Ovary (tissue), 9 donors: ENCODE measurements around the gene TACC2. TPM values are rescaled to one million over a fixed set of nuclear protein-coding genes. Genes with fewer than 3 reads are reported as not detected.

Experiments used
- DNase-seq, 5 donors: peaks; one replicate each; pipeline ENCODE4 v3.0.0-alpha.2; 2019 to 2020
- H3K27ac ChIP-seq, 2 donors: fragments of 200-600 bp; one replicate each; pipeline versions ENCODE4 v1.5.1 to v1.8.0; 2019 to 2022
- H3K27me3 ChIP-seq: fragments of 200-600 bp; one replicate; pipeline ENCODE4 v1.8.0; 2022
- H3K36me3 ChIP-seq: fragments of 200-600 bp; sonication (generic); one replicate; pipeline ENCODE4 v1.5.1; 2019
- H3K4me1 ChIP-seq: one replicate; pipeline ENCODE4 v1.8.1; 2013; ENCODE audit warnings: mild to moderate bottlenecking, moderate library complexity; ENCODE audit not compliant: insufficient read depth
- H3K4me3 ChIP-seq: fragments of 200-600 bp; sonication (generic); one replicate; pipeline ENCODE4 v1.5.1; 2017
- H3K9me3 ChIP-seq, 2 donors: fragments of 200-600 bp in 1 of 2; sonication (generic) in 1 of 2; one replicate each; pipeline versions ENCODE4 v1.5.1 to v1.8.1; 2013 to 2019; ENCODE audit warnings: mild to moderate bottlenecking in 1 of 2, moderate library complexity in 1 of 2
- CTCF ChIP-seq, 3 donors: fragments of 450-650 bp in 2 of 3; fragments of 200-600 bp in 1 of 3; IDR thresholded peaks; one replicate each; pipeline versions ENCODE4 v1.5.1 to v1.8.0; 2016 to 2022; ENCODE audit warnings: antibody characterized with exemption in 3 of 3, mild to moderate bottlenecking in 1 of 3
- EP300 ChIP-seq: sonication (generic); formaldehyde crosslinking; IDR thresholded peaks from one replicate; pipeline ENCODE4 v1.6.1; 2017; ENCODE audit warnings: antibody characterized with exemption
- POLR2A ChIP-seq: fragments of 450-650 bp; IDR thresholded peaks from one replicate; pipeline ENCODE4 v1.6.1; 2017; ENCODE audit warnings: antibody characterized with exemption, mild to moderate bottlenecking, moderate library complexity
- WGBS, 3 donors: extraction: QIAGEN DNeasy Blood & Tissue Kit in 1 of 3; methylation state at CpG; one replicate each; pipeline versions ENCODE4 v1.1.5 to v1.1.7; 2013 to 2017; 5-methylcytosine and 5-hydroxymethylcytosine counted together
- intact Hi-C, 4 donors: fragments of 100-400 bp; cut with DNase I; formaldehyde crosslinking; loops; one replicate each; pipeline versions ENCODE4 v1.11.0 to v1.15.1; 2022 to 2023
- polyA plus RNA-seq, 2 donors: library from polyadenylated mRNA; stranded (reverse); fragments of 200-250 nt in 1 of 2; fragments of 350-450 nt in 1 of 2; fragmentation: Illumina TruSeq in 1 of 2; extraction: RNeasy Lipid Tissue Mini Kit (QIAGEN cat#74804) in 1 of 2; gene quantifications; one replicate each; pipeline ENCODE4 v1.2.3, GENCODE V29; 2013 to 2014
- total RNA-seq, 7 donors: library from RNA; depleted of rRNA in 2 of 7; stranded (reverse); fragments of >200 nt in 2 of 7; fragmentation: NEBNext Ultra II Directional in 3 of 7; extraction: Animal tissue kit (Norgen Biotek cat#: 25700) in 3 of 7; gene quantifications; one replicate each; pipeline versions ENCODE4 v1.1.0 to v1.2.4, GENCODE V29; 2016 to 2023
- donor health status: DM: no; HTN: no; CAD: no; lungs with moderate emphysema.
- donor health status: DM: no; HTN: no; CAD: no.
- donor health status: Bipolar disorder and iron deficiency.
- donor health status: DM: yes; HTN: yes; CAD: no.
- donor health status: DM: no; HTN: no; CAD: no.
- donor health status: DM: yes; HTN: yes; CAD: no.

TACC2 gene
- total and polyA plus RNA-seq, 9 donors: 6.1 to 66.4 (median 14.2) TPM

GRCh38 chr10:122124342-122124741, 135.4 kb downstream of the TACC2 start:
- WGBS, 3 donors: 84 to 88% (median 87%) methylated on average over 9 of the region's 9 CpGs
- Histone ChIP-seq H3K27ac (no peak overlapping the region), H3K4me3 (no peak overlapping the region), H3K4me1 (peaks cover 2% of the 10 kb centered on the region), H3K27me3 (no peaks in the 10 kb centered on the region), H3K36me3 (no peaks in the 10 kb centered on the region), H3K9me3 (no peaks in the 10 kb centered on the region)
- intact Hi-C loops: no loop called here
- TF ChIP-seq EP300 (no peak), POLR2A (no peak), CTCF (IDR thresholded peaks at IDR 0.05) (no peak)
- DNase-seq: no peak

- no peak overlapping the region for H3K27ac ChIP-seq
- WGBS, 3 donors: 77 to 82% (median 79%) methylated on average over 7 of the region's 7 CpGs
- DNase-seq: no peak
- peaks cover 2% of the 10 kb centered on the region for H3K4me1 ChIP-seq
- no peaks in the 10 kb centered on the region for H3K36me3 ChIP-seq
- intact Hi-C loops: no loop called here
- no peaks in the 10 kb centered on the region for H3K27me3 ChIP-seq
- H3K9me3 ChIP-seq: no peaks in the 10 kb centered on the region
- no peak overlapping the region for H3K4me3 ChIP-seq
- TF ChIP-seq POLR2A (no peak), CTCF (IDR thresholded peaks at IDR 0.05) (no peak), EP300 (no peak)
Observed at GRCh38 chr10:122124808-122125207, 135.8 kb downstream of the TACC2 start.

- Histone ChIP-seq H3K27ac (peak overlapping the region in 1 of 2 donors; percentile 4), H3K36me3 (no peaks in the 10 kb centered on the region), H3K4me3 (no peak overlapping the region), H3K9me3 (no peaks in the 10 kb centered on the region), H3K4me1 (peaks cover 2% of the 10 kb centered on the region), H3K27me3 (no peaks in the 10 kb centered on the region)
- intact Hi-C loops: no loop called here
- 50 to 58% (median 58%) methylated on average over 6 of the region's 6 CpGs for WGBS, 3 donors
- peak in 2 of 5 donors; percentile 35 to 52 for DNase-seq
- no peak for TF ChIP-seq POLR2A
- no peak for TF ChIP-seq CTCF (IDR thresholded peaks at IDR 0.05)
- TF ChIP-seq EP300: no peak
Observed at GRCh38 chr10:122126763-122127659, 138.0 kb downstream of the TACC2 start.

- Histone ChIP-seq H3K27ac (no peak overlapping the region), H3K9me3 (no peaks in the 10 kb centered on the region), H3K4me1 (peaks cover 2% of the 10 kb centered on the region), H3K4me3 (peak overlapping the region; percentile 20), H3K27me3 (no peaks in the 10 kb centered on the region), H3K36me3 (no peaks in the 10 kb centered on the region)
- 54 to 56% (median 54%) methylated on average over 8 of the region's 8 CpGs for whole genome bisulfite sequencing, 3 donors
- TF ChIP-seq POLR2A (no peak), CTCF (IDR thresholded peaks at IDR 0.05) (no peak), EP300 (no peak)
- intact Hi-C loops: no loop called here
- DNase-seq: no peak
Observed at GRCh38 chr10:122127943-122128342, 139.0 kb downstream of the TACC2 start.
